A673 (cell line): Measurements from ENCODE around the gene RPL10A.

Source experiments
- CTCF ChIP-seq: fragments of 300-800, 200-600 bp; sonication (generic); conservative IDR thresholded peaks from 2 replicates; pipeline ENCODE4 v1.5.1; 2017; ENCODE audit warnings: low read depth, mild to moderate bottlenecking, antibody characterized with exemption, low read length, moderate library complexity, mixed read lengths
- EZH2 ChIP-seq: fragments of 200-600 bp; sonication (generic); IDR thresholded peaks from 2 replicates; pipeline ENCODE4 v1.6.1; 2017; ENCODE audit warnings: borderline replicate concordance, low read depth, mild to moderate bottlenecking, mixed read lengths, antibody characterized with exemption, low read length; ENCODE audit not compliant: poor library complexity, severe bottlenecking

- TF ChIP-seq CTCF (no peak), EZH2 (no peak)
Observed at GRCh38 chr6:35492258-35492973, 24.2 kb downstream of the RPL10A start.
